GM03348 (cell line): ENCODE data around the gene NAGS.
"Not testable (repeated sequence)": the region's sequence is repeated elsewhere in the genome, so short reads cannot be mapped to it uniquely, and the experiment has no call there.

Experiments
- DNase-seq: peaks from one replicate; pipeline ENCODE4 v3.0.0; 2012; ENCODE audit warnings: low spot score

The NAGS gene

GRCh38 chr17:44004077-44004760 is at the start of gene NAGS:
Gene NAGS (plus strand): TSS chr17:44004622. CDS start chr17:44004664, 42 bp downstream.
- DNase-seq: no peak

- no peak for DNase-seq
These were observed 48.2 kb upstream of the NAGS start for GRCh38 chr17:43956222-43956621.

GRCh38 chr17:43958748-43959352 is 45.6 kb upstream of the NAGS start:
- no peak for DNase-seq

GRCh38 chr17:43961292-43961691 is 43.1 kb upstream of the NAGS start:
- DNase-seq: not testable (repeated sequence)

GRCh38 chr17:43961954-43962353 is 42.5 kb upstream of the NAGS start:
- DNase-seq: no peak

- DNase-seq: no peak
These were observed 41.9 kb upstream of the NAGS start for GRCh38 chr17:43962479-43962878.

- DNase-seq: no peak
These were observed 38.1 kb upstream of the NAGS start for GRCh38 chr17:43966276-43966675.

- no peak for DNase-seq
These were observed 37.1 kb upstream of the NAGS start for GRCh38 chr17:43967251-43967875.

GRCh38 chr17:43970366-43970765 is 34.1 kb upstream of the NAGS start:
- DNase-seq: no peak

GRCh38 chr17:43971436-43971835 is 33.0 kb upstream of the NAGS start:
- DNase-seq: not testable (repeated sequence)

GRCh38 chr17:43972444-43973212 is 31.8 kb upstream of the NAGS start:
- DNase-seq: not testable (repeated sequence)

GRCh38 chr17:43974382-43975266 is 29.8 kb upstream of the NAGS start:
- DNase-seq: no peak

- DNase-seq: no peak
These were observed 28.5 kb upstream of the NAGS start for GRCh38 chr17:43975898-43976297.

GRCh38 chr17:43976963-43977837 is 27.2 kb upstream of the NAGS start:
- DNase-seq: no peak

GRCh38 chr17:43978078-43978477 is 26.3 kb upstream of the NAGS start:
- no peak for DNase-seq

- DNase-seq: no peak
These were observed 25.4 kb upstream of the NAGS start for GRCh38 chr17:43979011-43979410.

- no peak for DNase-seq
These were observed 24.8 kb upstream of the NAGS start for GRCh38 chr17:43979671-43980070.

GRCh38 chr17:43982171-43982570 is 22.3 kb upstream of the NAGS start:
- no peak for DNase-seq

GRCh38 chr17:43983196-43983514 is 21.3 kb upstream of the NAGS start:
- no peak for DNase-seq

GRCh38 chr17:43983515-43984411 is 20.7 kb upstream of the NAGS start:
- DNase-seq: peak; percentile 42
